ENCODE measurements around the gene CAPNS1. TPM values are rescaled to one million over a fixed set of nuclear protein-coding genes. Genes with fewer than 3 reads are reported as not detected.

CAPNS1 gene
- total and polyA plus RNA-seq, 2 of the 13 experiments (the other 11 are each of a cell fraction or from before 2014, with no cell fraction given) = 322 to 526 TPM

- ATAC-seq (no peak), FAIRE-seq (no peak), DNase-seq (ENCODE audit: low spot score) (no peak)
- Histone ChIP-seq H4K20me1 (ENCODE audit: insufficient read depth, low read length) (no peaks in the 10 kb centered on the region), H3K4me3 (replicated peaks in 1 of 3; ENCODE audit: insufficient read depth in 1 of 3, low read depth in 2 of 3, low read length in 3 of 3) (no peak overlapping the region), H3K27me3 (ENCODE audit: control insufficient read depth in 1 of 2, insufficient read depth in 2 of 2, low read length in 2 of 2) (no peaks in the 10 kb centered on the region), H3K4me1 (ENCODE audit: insufficient read depth, low read length) (peaks cover 5% of the 10 kb centered on the region), H3K79me2 (ENCODE audit: insufficient read depth, low read length) (peaks cover 1% of the 10 kb centered on the region), H3K4me2 (ENCODE audit: low read depth, low read length) (no peak overlapping the region), H3K27ac (ENCODE audit: extremely low read length, insufficient read depth, low read length) (no peak overlapping the region), H2AFZ (ENCODE audit: low read length) (no peak overlapping the region), H3K9ac (ENCODE audit: insufficient read depth, low read depth, low read length) (no peak overlapping the region), H3K9me3 (ENCODE audit: low read length) (no peaks in the 10 kb centered on the region), H3K36me3 (replicated peaks in 1 of 2; ENCODE audit: control insufficient read depth in 1 of 2, insufficient read depth in 2 of 2, low read length in 2 of 2) (peaks cover 11 to 29% of the 10 kb centered on the region in 2 experiments; a peak in 4 of 5 replicates)
- TF ChIP-seq HOXA9 (CRISPR knock-in tag; IDR thresholded peaks at IDR 0.05; ENCODE audit: borderline replicate concordance) = no peak
- TF ChIP-seq ZNF510 (CRISPR knock-in tag; IDR thresholded peaks at IDR 0.05; ENCODE audit: low read depth) = no peak
- no peak for TF ChIP-seq ZFP41 (CRISPR knock-in tag; IDR thresholded peaks at IDR 0.05; ENCODE audit: borderline replicate concordance)
- no peak for TF ChIP-seq NFYB (CRISPR knock-in tag; IDR thresholded peaks at IDR 0.05)
- TF ChIP-seq ZNF235 (CRISPR knock-in tag; IDR thresholded peaks at IDR 0.05; ENCODE audit: borderline replicate concordance) = no peak
- ChIA-PET CTCF (ENCODE audit: low intra/inter-chr PET ratio, low total read pairs) (no interaction called here), POLR2A (no interaction called here)
- intact Hi-C loops (cut with micrococcal nuclease; ENCODE audit: unreplicated experiment) = no loop called here
- in situ Hi-C loops (cut with HindIII; ENCODE audit: extremely low pct_ligation_motif_present, low pct_unique_long_range_greater_than_20kb) = no loop called here
- 94% methylated on average over 3 of the region's 3 CpGs for WGBS (ENCODE audit: low lambda C conversion rate)
- no TSS peak for BruUV-seq (replicated peaks)
These were observed 31.2 kb upstream of the CAPNS1 start for GRCh38 chr19:36108684-36109083.

- BruUV-seq (replicated peaks) = no TSS peak
- Histone ChIP-seq H3K36me3 (replicated peaks in 1 of 2; ENCODE audit: control insufficient read depth in 1 of 2, insufficient read depth in 2 of 2, low read length in 2 of 2) (peaks cover 5 to 12% of the 10 kb centered on the region in 2 experiments; a peak in 1 of 5 replicates), H4K20me1 (ENCODE audit: insufficient read depth, low read length) (no peaks in the 10 kb centered on the region), H3K9ac (ENCODE audit: insufficient read depth, low read depth, low read length) (no peak within 1 kb of the TSS), H3K27ac (ENCODE audit: extremely low read length, insufficient read depth, low read length) (no peak within 1 kb of the TSS), H3K4me1 (ENCODE audit: insufficient read depth, low read length) (peaks cover 8% of the 10 kb centered on the region), H3K79me2 (ENCODE audit: insufficient read depth, low read length) (peaks cover 11% of the 10 kb centered on the region), H3K4me2 (ENCODE audit: low read depth, low read length) (no peak within 1 kb of the TSS), H2AFZ (ENCODE audit: low read length) (no peak within 1 kb of the TSS), H3K27me3 (ENCODE audit: control insufficient read depth in 1 of 2, insufficient read depth in 2 of 2, low read length in 2 of 2) (no peaks in the 10 kb centered on the region; a peak in 1 of 5 replicates), H3K9me3 (ENCODE audit: low read length) (no peaks in the 10 kb centered on the region), H3K4me3 (replicated peaks in 1 of 3; ENCODE audit: insufficient read depth in 1 of 3, low read depth in 2 of 3, low read length in 3 of 3) (no peak within 1 kb of the TSS)
- no peak for FAIRE-seq
- POLR2A ChIA-PET = no interaction called here
- in situ Hi-C loops (cut with HindIII; ENCODE audit: extremely low pct_ligation_motif_present, low pct_unique_long_range_greater_than_20kb) (no loop called here), intact Hi-C loops (cut with micrococcal nuclease; ENCODE audit: unreplicated experiment) (no loop called here)
- WGBS (ENCODE audit: low lambda C conversion rate) = no CpG with 5 or more reads among the region's 1 CpG
- no peak for DNase-seq (ENCODE audit: low spot score)
- ATAC-seq = no peak
- CTCF ChIA-PET (ENCODE audit: low intra/inter-chr PET ratio, low total read pairs) = no interaction called here
- TF ChIP-seq KLF16 (CRISPR knock-in tag; IDR thresholded peaks at IDR 0.05) (no peak), ZNF768 (CRISPR knock-in tag; IDR thresholded peaks at IDR 0.05) (peak; percentile 89)
These were observed 29.2 kb upstream of the CAPNS1 start, which contains the start of gene OVOL3 for GRCh38 chr19:36110487-36111199. OVOL3 (plus strand) TSS chr19:36111143; CDS start chr19:36111203, 60 bp downstream.

All from HepG2 (cell line).